A549 (cell line): ENCODE results near the gene FAM20A. TPM values are rescaled to one million over a fixed set of nuclear protein-coding genes. Genes with fewer than 3 reads are reported as not detected.

Source experiments
- ATAC-seq, 2 experiments: fragments of 200-7000 bp in 1 of 2; fragments of >200 bp in 1 of 2; cut with Nextera tagmentation in 1 of 2; cut with Tn5 transposase in 1 of 2; 3 replicates each; pipeline versions ENCODE4 v1.8.0 to v1.9.1; 2018 to 2020; ENCODE audit warnings: mild to moderate bottlenecking in 1 of 2, moderate library complexity in 1 of 2
- CTCF ChIA-PET: fragments of 300-600 bp; sonication (Branson Sonifier 250); formaldehyde crosslinking; extraction: SDS; loops from one replicate; lab custom pipeline; 2021; ENCODE audit warnings: antibody characterized with exemption, inconsistent platforms; lab: Yijun Ruan, JAX
- POLR2A ChIA-PET: fragments of 350-600 bp; formaldehyde crosslinking; extraction: SDS; loops from one replicate; lab custom pipeline; 2021; ENCODE audit warnings: antibody characterized with exemption, inconsistent platforms; lab: Yijun Ruan, JAX
- DNase-seq, 2 experiments: peaks; one replicate each; pipeline versions ENCODE4 v3.0.0 to v3.0.0-alpha.2; 2011 to 2016; ENCODE audit warnings: low read depth in 1 of 2, low spot score in 1 of 2
- FAIRE-seq: peaks from 2 replicates; lab custom pipeline; 2011; peaks lifted over from hg19 to GRCh38; lab: Jason Lieb, UNC
- H3K27ac ChIP-seq, 2 experiments: fragments of >200 bp; sonication (Bioruptor Twin); formaldehyde crosslinking; 3 replicates each; pipeline ENCODE4 v1.5.1; 2016 to 2017
- H3K4me1 ChIP-seq: fragments of >200 bp; sonication (Bioruptor Twin); formaldehyde crosslinking; 3 replicates; pipeline ENCODE4 v1.6.1; 2016
- H3K4me2 ChIP-seq: fragments of >200 bp; sonication (Bioruptor Twin); formaldehyde crosslinking; 3 replicates; pipeline ENCODE4 v1.6.1; 2016
- H3K4me3 ChIP-seq: fragments of >200 bp; sonication (Bioruptor Twin); formaldehyde crosslinking; 3 replicates; pipeline ENCODE4 v1.5.1; 2016
- H3K9me3 ChIP-seq: fragments of >200 bp; sonication (Bioruptor Twin); formaldehyde crosslinking; 3 replicates; pipeline ENCODE4 v1.6.1; 2016
- CBX2 ChIP-seq: fragments of 200-600 bp; sonication (generic); IDR thresholded peaks from 2 replicates; pipeline ENCODE4 v1.6.1; 2016; ENCODE audit warnings: low read depth, mild to moderate bottlenecking, borderline replicate concordance
- CEBPB ChIP-seq, 2 experiments: fragments of >200 bp in 1 of 2; sonication (Bioruptor Twin) in 1 of 2; formaldehyde crosslinking in 1 of 2; IDR thresholded peaks; 2 replicates each; pipeline ENCODE4 v1.6.1; 2012 to 2016
- CHD4 ChIP-seq: fragments of 200-600 bp; sonication (generic); IDR thresholded peaks from 2 replicates; pipeline ENCODE4 v1.6.1; 2016; ENCODE audit warnings: antibody characterized with exemption, mild to moderate bottlenecking, borderline replicate concordance
- EHF ChIP-seq: fragments of 250-450 bp; sonication (Bioruptor Pico); IDR thresholded peaks from 2 replicates; pipeline ENCODE4 v1.5.0; 2020; ENCODE audit warnings: mild to moderate bottlenecking
- ELK1 ChIP-seq: fragments of 150-350 bp; IDR thresholded peaks from 2 replicates; pipeline ENCODE4 v1.6.1; 2014; ENCODE audit warnings: low read depth, mild to moderate bottlenecking, low read length
- ESRRA ChIP-seq: fragments of 150-350 bp; IDR thresholded peaks from 2 replicates; pipeline ENCODE4 v1.6.1; 2014; ENCODE audit warnings: mild to moderate bottlenecking, low read length, borderline replicate concordance
- FOSL2 ChIP-seq, 2 experiments: fragments of 450-650 bp in 1 of 2; fragments of >200 bp in 1 of 2; sonication (Bioruptor Twin) in 1 of 2; formaldehyde crosslinking; IDR thresholded peaks; 2 replicates each; pipeline versions ENCODE4 v1.5.0 to v1.6.1; 2016 to 2020; ENCODE audit warnings: mild to moderate bottlenecking in 1 of 2, moderate library complexity in 1 of 2
- HOXA7 ChIP-seq: fragments of 250-450 bp; sonication (Bioruptor Pico); IDR thresholded peaks from 2 replicates; pipeline ENCODE4 v1.5.0; 2020; ENCODE audit warnings: mild to moderate bottlenecking, moderate library complexity
- JUNB ChIP-seq: fragments of >200 bp; sonication (Bioruptor Twin); formaldehyde crosslinking; IDR thresholded peaks from 2 replicates; pipeline ENCODE4 v1.6.1; 2016
- KDM5A ChIP-seq: fragments of 200-600 bp; sonication (generic); IDR thresholded peaks from 2 replicates; pipeline ENCODE4 v1.6.1; 2016; ENCODE audit warnings: antibody characterized with exemption, mild to moderate bottlenecking
- MAFK ChIP-seq: fragments of 450-650 bp; IDR thresholded peaks from 2 replicates; pipeline ENCODE4 v1.6.1; 2014; ENCODE audit not compliant: partially characterized antibody
- MAZ ChIP-seq: fragments of 150-350 bp; IDR thresholded peaks from 2 replicates; pipeline ENCODE4 v1.6.1; 2014; ENCODE audit warnings: antibody characterized with exemption, low read depth, low read length, borderline replicate concordance
- NPAS2 ChIP-seq: fragments of 250-450 bp; sonication (Bioruptor Pico); IDR thresholded peaks from 2 replicates; pipeline ENCODE4 v1.8.0; 2022; ENCODE audit warnings: mild to moderate bottlenecking, moderate library complexity, borderline replicate concordance
- NR3C1 ChIP-seq: fragments of >200 bp; sonication (Bioruptor Twin); formaldehyde crosslinking; IDR thresholded peaks from 3 replicates; pipeline ENCODE4 v1.6.1; 2017
- POLR2A ChIP-seq: IDR thresholded peaks from 2 replicates; pipeline ENCODE4 v1.6.1; 2012; ENCODE audit warnings: mild to moderate bottlenecking, low read length
- RCOR1 ChIP-seq: fragments of 150-350 bp; IDR thresholded peaks from 2 replicates; pipeline ENCODE4 v1.6.1; 2014; ENCODE audit warnings: antibody characterized with exemption, low read length, low read depth
- SREBF2 ChIP-seq: fragments of 450-650 bp; IDR thresholded peaks from 2 replicates; pipeline ENCODE4 v1.6.1; 2014; ENCODE audit warnings: mild to moderate bottlenecking, moderate library complexity
- TFCP2L1 ChIP-seq: fragments of 250-450 bp; sonication (Bioruptor Pico); IDR thresholded peaks from 2 replicates; pipeline ENCODE4 v1.5.0; 2021; ENCODE audit warnings: mild to moderate bottlenecking
- ZFP36 ChIP-seq: fragments of 450-650 bp; IDR thresholded peaks from 2 replicates; pipeline ENCODE4 v1.6.1; 2014; ENCODE audit warnings: borderline replicate concordance; ENCODE audit not compliant: partially characterized antibody
- ZSCAN20 ChIP-seq: fragments of 250-450 bp; sonication (Bioruptor Pico); IDR thresholded peaks from 2 replicates; pipeline ENCODE4 v1.8.0; 2022; ENCODE audit warnings: mild to moderate bottlenecking, moderate library complexity
- WGBS: methylation state at CpG from one replicate; pipeline ENCODE4 v1.1.6; 2017; ENCODE audit errors: missing lambda C conversion rate; 5-methylcytosine and 5-hydroxymethylcytosine counted together
- polyA plus RNA-seq, 4 experiments: library from polyadenylated mRNA; depleted of rRNA in 3 of 4; stranded (reverse); fragments of >200 nt; fragmentation: RNase III in 1 of 4; extraction: RNeasy Plus Mini Kit Qiagen cat#74134 plus additional on column Dnase treatment in 1 of 4; gene quantifications; 2 replicates in 3 of 4; 3 replicates in 1 of 4; pipeline ENCODE4 v1.2.3, GENCODE V29; 2011 to 2017
- TF ChIP-seq, protein P1 (sequence below): fragments of 450-650 bp; IDR thresholded peaks from 2 replicates; pipeline ENCODE4 v1.6.1; 2014; ENCODE audit warnings: antibody characterized with exemption
- TF ChIP-seq, protein P2 (sequence below): fragments of >200 bp; sonication (Bioruptor Twin); formaldehyde crosslinking; IDR thresholded peaks from 3 replicates; pipeline ENCODE4 v1.6.1; 2016
- TF ChIP-seq, protein P3 (sequence below): IDR thresholded peaks from 2 replicates; pipeline ENCODE4 v1.6.1; 2012

The FAM20A gene
- polyA plus RNA-seq, 2 of the 4 experiments (the other 2 are of a cell fraction) = 0.05 to 0.09 TPM

DNA sequence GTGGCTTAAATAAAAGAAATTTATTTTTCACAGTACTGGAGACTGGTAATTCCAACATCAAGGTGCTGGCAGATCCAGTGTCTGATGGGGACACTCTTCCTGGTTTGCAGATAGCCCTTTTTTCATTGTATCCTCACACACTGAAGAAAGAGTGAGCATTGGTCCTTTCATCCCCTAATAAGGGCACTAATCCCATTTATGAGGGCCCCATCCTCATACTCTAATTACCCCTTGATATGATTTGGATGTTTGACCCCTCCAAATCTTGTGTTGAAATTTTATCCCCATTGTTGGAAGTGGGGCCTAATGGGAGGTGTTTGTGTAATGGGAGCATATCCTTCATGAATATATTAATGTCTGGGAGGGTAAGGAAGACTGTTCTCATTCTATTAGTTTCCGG, 9.4 kb upstream of the FAM20A start:
- POLR2A ChIA-PET = no interaction called here
- ATAC-seq (no peak), FAIRE-seq (no peak), DNase-seq (no peak)
- H3K27ac ChIP-seq = no peak overlapping the region
- H3K9me3 ChIP-seq = peaks cover 32% of the 10 kb centered on the region; the same call in 2 of the 3 replicates
- no peak overlapping the region for H3K4me3 ChIP-seq
- TF ChIP-seq MAFK (no peak), FOSL2 (IDR thresholded peaks at IDR 0.05) (no peak), FOSL2 (CRISPR knock-in tag; IDR thresholded peaks at IDR 0.05) (no peak), ELK1 (no peak), CHD4 (no peak), ZSCAN20 (CRISPR knock-in tag) (no peak), ZFP36 (no peak), NR3C1 (no peak)
- TF ChIP-seq, protein P1, sequence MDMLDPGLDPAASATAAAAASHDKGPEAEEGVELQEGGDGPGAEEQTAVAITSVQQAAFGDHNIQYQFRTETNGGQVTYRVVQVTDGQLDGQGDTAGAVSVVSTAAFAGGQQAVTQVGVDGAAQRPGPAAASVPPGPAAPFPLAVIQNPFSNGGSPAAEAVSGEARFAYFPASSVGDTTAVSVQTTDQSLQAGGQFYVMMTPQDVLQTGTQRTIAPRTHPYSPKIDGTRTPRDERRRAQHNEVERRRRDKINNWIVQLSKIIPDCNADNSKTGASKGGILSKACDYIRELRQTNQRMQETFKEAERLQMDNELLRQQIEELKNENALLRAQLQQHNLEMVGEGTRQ = no peak
- H3K4me2 ChIP-seq = no peak overlapping the region
- CTCF ChIA-PET = no interaction called here
- WGBS = 16% methylated on average over 1 of the region's 1 CpG
- no peaks in the 10 kb centered on the region for H3K4me1 ChIP-seq

DNA sequence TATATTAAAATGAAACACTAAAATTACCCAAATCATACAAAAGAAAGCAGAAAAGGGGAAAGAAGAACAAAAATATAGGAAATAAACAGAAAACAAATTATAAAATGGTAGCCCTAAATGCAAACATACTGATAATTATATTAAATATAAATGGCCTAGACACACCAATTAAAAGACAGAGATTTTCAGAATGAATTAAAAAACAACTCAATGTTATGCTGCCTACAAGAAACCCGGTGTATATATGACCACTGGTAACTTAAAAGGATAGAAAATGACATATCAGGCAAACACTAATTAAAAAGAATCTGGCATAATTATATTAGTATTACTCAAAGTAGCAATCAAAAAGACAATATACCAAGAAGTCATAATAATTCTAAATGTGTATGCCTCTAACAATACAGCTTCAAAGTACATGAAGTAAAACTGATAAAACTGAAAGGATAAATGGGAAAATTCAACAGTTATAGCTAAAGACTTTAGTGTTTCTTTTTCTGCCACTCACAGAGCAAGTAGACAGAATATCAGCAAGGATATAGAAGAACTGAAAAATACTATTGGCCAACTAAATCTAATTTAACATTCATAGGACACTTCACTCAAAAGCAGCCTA, 7.5 kb upstream of the FAM20A start:
- FAIRE-seq (no peak), DNase-seq (no peak), ATAC-seq (no peak)
- no peak overlapping the region for H3K27ac ChIP-seq
- no peak overlapping the region for H3K4me2 ChIP-seq
- WGBS = 11% methylated on average over 1 of the region's 1 CpG
- H3K9me3 ChIP-seq = peaks cover 32% of the 10 kb centered on the region; the same call in 2 of the 3 replicates
- CTCF ChIA-PET = no interaction called here
- no peak overlapping the region for H3K4me3 ChIP-seq
- POLR2A ChIA-PET = no interaction called here
- TF ChIP-seq TFCP2L1 (CRISPR knock-in tag) = no peak
- no peak for TF ChIP-seq SREBF2
- TF ChIP-seq ELK1 = no peak
- no peak for TF ChIP-seq POLR2A
- TF ChIP-seq KDM5A = no peak
- TF ChIP-seq, protein P2, sequence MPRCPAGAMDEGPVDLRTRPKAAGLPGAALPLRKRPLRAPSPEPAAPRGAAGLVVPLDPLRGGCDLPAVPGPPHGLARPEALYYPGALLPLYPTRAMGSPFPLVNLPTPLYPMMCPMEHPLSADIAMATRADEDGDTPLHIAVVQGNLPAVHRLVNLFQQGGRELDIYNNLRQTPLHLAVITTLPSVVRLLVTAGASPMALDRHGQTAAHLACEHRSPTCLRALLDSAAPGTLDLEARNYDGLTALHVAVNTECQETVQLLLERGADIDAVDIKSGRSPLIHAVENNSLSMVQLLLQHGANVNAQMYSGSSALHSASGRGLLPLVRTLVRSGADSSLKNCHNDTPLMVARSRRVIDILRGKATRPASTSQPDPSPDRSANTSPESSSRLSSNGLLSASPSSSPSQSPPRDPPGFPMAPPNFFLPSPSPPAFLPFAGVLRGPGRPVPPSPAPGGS = no peak
- no peak for TF ChIP-seq NPAS2
- no peak for TF ChIP-seq MAZ
- no peak for TF ChIP-seq RCOR1
- no peaks in the 10 kb centered on the region for H3K4me1 ChIP-seq

GRCh38 chr17:68606451-68607307, 5.5 kb upstream of the FAM20A start:
- ATAC-seq = no peak
- no peak overlapping the region for H3K4me3 ChIP-seq
- FAIRE-seq = no peak
- no peak overlapping the region for H3K27ac ChIP-seq
- ChIA-PET POLR2A (no interaction called here), CTCF (interaction anchor here (0.8 to 1.8 kb wide), 6 partner anchors 7 to 13 kb away, joined by 3 to 4 read pairs (median 3); no protein-coding TSS in a partner anchor)
- WGBS = 47% methylated on average over 2 of the region's 2 CpGs
- no peak overlapping the region for H3K4me2 ChIP-seq
- TF ChIP-seq, protein P3, sequence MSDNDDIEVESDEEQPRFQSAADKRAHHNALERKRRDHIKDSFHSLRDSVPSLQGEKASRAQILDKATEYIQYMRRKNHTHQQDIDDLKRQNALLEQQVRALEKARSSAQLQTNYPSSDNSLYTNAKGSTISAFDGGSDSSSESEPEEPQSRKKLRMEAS = no peak
- TF ChIP-seq HOXA7 (no peak), POLR2A (no peak), EHF (CRISPR knock-in tag) (no peak), CEBPB (IDR thresholded peaks at IDR 0.05) (no peak), CBX2 (no peak), ESRRA (no peak), JUNB (no peak)
- no peaks in the 10 kb centered on the region for H3K4me1 ChIP-seq
- H3K9me3 ChIP-seq = peaks cover 32% of the 10 kb centered on the region; the same call in 2 of the 3 replicates
- no peak for DNase-seq
